ENCODE measurements around the gene UPB1. TPM values are rescaled to one million over a fixed set of nuclear protein-coding genes. Genes with fewer than 3 reads are reported as not detected.

The UPB1 gene
- total and polyA plus RNA-seq, 4 donors, result 7.1 to 115 (median 58.8) TPM

- DNase-seq (ENCODE audit: low spot score), result no peak
- H3K27me3 ChIP-seq (ENCODE audit: control insufficient read depth in 4 of 4, insufficient read depth in 4 of 4, low read length in 3 of 4), result no peaks in the 10 kb centered on the region
- H3K4me1 ChIP-seq (ENCODE audit: control insufficient read depth in 4 of 4, insufficient read depth in 4 of 4, low read length in 3 of 4), result peaks cover 5 to 67% (median 47%) of the 10 kb centered on the region in 4 donors
- WGBS, result 58% methylated on average over 8 of the region's 8 CpGs
- no peak overlapping the region for H3K27ac ChIP-seq (ENCODE audit: low read depth in 1 of 2, low read length in 2 of 2)
- no peak for TF ChIP-seq HNF4A (conservative IDR thresholded peaks at IDR 0.05)
- no peak for TF ChIP-seq FOXA1 (IDR thresholded peaks at IDR 0.05)
- no peak for TF ChIP-seq YY1 (IDR thresholded peaks at IDR 0.05)
- no peak overlapping the region for H3K9ac ChIP-seq (ENCODE audit: low read depth in 1 of 2, low read length in 2 of 2)
- H3K4me3 ChIP-seq (ENCODE audit: low read depth in 1 of 3, low read length in 3 of 3), result no peak overlapping the region
- peaks cover 10 to 19% (median 12%) of the 10 kb centered on the region in 4 donors for H3K36me3 ChIP-seq (ENCODE audit: control insufficient read depth in 4 of 4, insufficient read depth in 3 of 4, low read depth in 1 of 4, low read length in 3 of 4)
- H3K9me3 ChIP-seq (ENCODE audit: control insufficient read depth in 4 of 4, low read length in 3 of 4), result no peaks in the 10 kb centered on the region
Measured at GRCh38 chr22:24566899-24567511, 71.9 kb downstream of the UPB1 start.

- Histone ChIP-seq H3K4me1 (ENCODE audit: control insufficient read depth in 4 of 4, insufficient read depth in 4 of 4, low read length in 3 of 4) (peaks cover 6 to 67% (median 53%) of the 10 kb centered on the region in 4 donors), H3K27ac (ENCODE audit: low read depth in 1 of 2, low read length in 2 of 2) (no peak overlapping the region), H3K9ac (ENCODE audit: low read depth in 1 of 2, low read length in 2 of 2) (no peak overlapping the region), H3K27me3 (ENCODE audit: control insufficient read depth in 4 of 4, insufficient read depth in 4 of 4, low read length in 3 of 4) (no peaks in the 10 kb centered on the region), H3K36me3 (ENCODE audit: control insufficient read depth in 4 of 4, insufficient read depth in 3 of 4, low read depth in 1 of 4, low read length in 3 of 4) (peaks cover 10 to 21% (median 11%) of the 10 kb centered on the region in 4 donors), H3K4me3 (ENCODE audit: low read depth in 1 of 3, low read length in 3 of 3) (no peak overlapping the region), H3K9me3 (ENCODE audit: control insufficient read depth in 4 of 4, low read length in 3 of 4) (no peaks in the 10 kb centered on the region)
- DNase-seq (ENCODE audit: low spot score), result no peak
- WGBS, result 53% methylated on average over 10 of the region's 10 CpGs
- TF ChIP-seq NR2F2 (IDR thresholded peaks at IDR 0.05), result no peak
- peak in 1 of 2 donors; percentile 27 for TF ChIP-seq RXRA (IDR thresholded peaks at IDR 0.05)
- peak in 1 of 2 donors; percentile 23 for TF ChIP-seq HNF4A (conservative IDR thresholded peaks at IDR 0.05)
Measured at GRCh38 chr22:24567668-24568067, 72.5 kb downstream of the UPB1 start.

GRCh38 chr22:24571266-24571665, 76.1 kb downstream of the UPB1 start:
- H3K27ac ChIP-seq (ENCODE audit: low read depth in 1 of 2, low read length in 2 of 2), result peak overlapping the region; percentile 25 to 34
- H3K36me3 ChIP-seq (ENCODE audit: control insufficient read depth in 4 of 4, insufficient read depth in 3 of 4, low read depth in 1 of 4, low read length in 3 of 4), result peaks cover 11 to 22% (median 17%) of the 10 kb centered on the region in 4 donors
- no peak overlapping the region for H3K9ac ChIP-seq (ENCODE audit: low read depth in 1 of 2, low read length in 2 of 2)
- TF ChIP-seq NR2F2 (IDR thresholded peaks at IDR 0.05), result no peak
- no peak for TF ChIP-seq RAD21 (IDR thresholded peaks at IDR 0.05)
- H3K27me3 ChIP-seq (ENCODE audit: control insufficient read depth in 4 of 4, insufficient read depth in 4 of 4, low read length in 3 of 4), result no peaks in the 10 kb centered on the region
- no peak overlapping the region for H3K4me3 ChIP-seq (ENCODE audit: low read depth in 1 of 3, low read length in 3 of 3)
- H3K9me3 ChIP-seq (ENCODE audit: control insufficient read depth in 4 of 4, low read length in 3 of 4), result no peaks in the 10 kb centered on the region
- peaks cover 7 to 39% (median 33%) of the 10 kb centered on the region in 4 donors for H3K4me1 ChIP-seq (ENCODE audit: control insufficient read depth in 4 of 4, insufficient read depth in 4 of 4, low read length in 3 of 4)
- DNase-seq (ENCODE audit: low spot score), result no peak
- WGBS, result 61% methylated on average over 7 of the region's 7 CpGs

GRCh38 chr22:24576778-24577177, 81.6 kb downstream of the UPB1 start:
- H3K27me3 ChIP-seq (ENCODE audit: control insufficient read depth in 4 of 4, insufficient read depth in 4 of 4, low read length in 3 of 4), result no peaks in the 10 kb centered on the region
- no peak for DNase-seq (ENCODE audit: low spot score)
- no peak overlapping the region for H3K4me3 ChIP-seq (ENCODE audit: low read depth in 1 of 3, low read length in 3 of 3)
- H3K4me1 ChIP-seq (ENCODE audit: control insufficient read depth in 4 of 4, insufficient read depth in 4 of 4, low read length in 3 of 4), result peaks cover 5 to 40% (median 31%) of the 10 kb centered on the region in 4 donors
- 66% methylated on average over 1 of the region's 1 CpG for WGBS
- no peaks in the 10 kb centered on the region for H3K9me3 ChIP-seq (ENCODE audit: control insufficient read depth in 4 of 4, low read length in 3 of 4)
- H3K27ac ChIP-seq (ENCODE audit: low read depth in 1 of 2, low read length in 2 of 2), result peak overlapping the region; percentile 25 to 36
- H3K9ac ChIP-seq (ENCODE audit: low read depth in 1 of 2, low read length in 2 of 2), result peak overlapping the region in 1 of 2 donors; percentile 46
- H3K36me3 ChIP-seq (ENCODE audit: control insufficient read depth in 4 of 4, insufficient read depth in 3 of 4, low read depth in 1 of 4, low read length in 3 of 4), result peaks cover 2 to 11% (median 5%) of the 10 kb centered on the region in 4 donors
- TF ChIP-seq HNF4A (conservative IDR thresholded peaks at IDR 0.05) (peak in 1 of 2 donors; percentile 13), ZBTB33 (IDR thresholded peaks at IDR 0.05) (no peak)

Other genes with a start within 250 kb of the UPB1 start
- 10 to 100 TPM; 16.3 to 22.3 TPM for gene SPECC1L, start 224.5 kb upstream of the UPB1 start, total RNA-seq
- gene SPECC1L, start 224.5 kb upstream of the UPB1 start, polyA plus RNA-seq, result 1 to 10 TPM; 5.4 to 8.2 TPM
- gene ADORA2A, start 67.7 kb upstream of the UPB1 start, total RNA-seq, result 1 to 10 TPM; 4.4 to 5.4 TPM
- gene ADORA2A, start 67.7 kb upstream of the UPB1 start, polyA plus RNA-seq, result 1 to 10 TPM; 3.4 to 3.5 TPM
- 100 to 1,000 TPM; 176 to 202 TPM for gene GUCD1, start 59.8 kb downstream of the UPB1 start, total RNA-seq
- gene GUCD1, start 59.8 kb downstream of the UPB1 start, polyA plus RNA-seq, result 100 to 1,000 TPM; 118 to 182 TPM
- 100 to 1,000 TPM in 1 of 2 donors, 10 to 100 TPM in 1; 91.3 to 128 TPM for gene SNRPD3, start 60.7 kb downstream of the UPB1 start, total RNA-seq
- gene SNRPD3, start 60.7 kb downstream of the UPB1 start, polyA plus RNA-seq, result 10 to 100 TPM; 57.2 to 80.6 TPM
- gene LRRC75B, start 97.7 kb downstream of the UPB1 start, total RNA-seq, result 1 to 10 TPM; 7.8 to 8.5 TPM
- 10 to 100 TPM; 10.2 to 14.3 TPM for gene LRRC75B, start 97.7 kb downstream of the UPB1 start, polyA plus RNA-seq
- 100 to 1,000 TPM in 1 of 2 donors, 10 to 100 TPM in 1; 90.5 to 107 TPM for gene GGT1, start 107.9 kb downstream of the UPB1 start, total RNA-seq
- gene GGT1, start 107.9 kb downstream of the UPB1 start, polyA plus RNA-seq, result 100 to 1,000 TPM; 117 to 147 TPM

Data from liver (tissue), 9 donors.